Measurements from ENCODE around the gene CELF5.

The CELF5 gene

DNA sequence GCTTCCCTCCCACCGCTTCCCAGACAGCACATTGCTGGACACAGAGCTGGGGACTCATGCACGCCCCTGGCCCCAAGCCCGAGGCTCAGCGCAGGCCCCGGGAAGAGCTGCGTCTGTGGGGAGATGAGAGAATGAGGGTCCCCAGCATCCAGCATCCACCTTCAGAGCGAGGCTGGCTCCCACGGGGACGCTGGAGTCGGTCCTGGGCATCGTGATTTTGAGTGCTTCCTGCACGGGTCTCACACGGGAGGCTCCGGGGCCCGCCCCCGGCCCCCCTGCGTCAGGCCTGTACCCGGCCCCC is 34.0 kb upstream of the CELF5 start:
- Histone ChIP-seq H3K9me3 (ENCODE audit: control insufficient read depth, insufficient read depth, low read depth, low read length) (no peaks in the 10 kb centered on the region), H3K4me3 (ENCODE audit: low read depth, low read length) (no peak overlapping the region), H3K27ac (ENCODE audit: extremely low read depth, low read depth, low read length) (no peak overlapping the region), H3K36me3 (ENCODE audit: control insufficient read depth in 2 of 2, insufficient read depth in 1 of 2, low read length in 2 of 2) (peaks cover 0 to 48% of the 10 kb centered on the region in 2 experiments; a peak in 2 of 3 replicates), H3K4me1 (ENCODE audit: control insufficient read depth, insufficient read depth, low read length) (peaks cover 5% of the 10 kb centered on the region)
- POLR2A ChIA-PET, result no interaction called here
- no peak for TF ChIP-seq KLF9 (tag by site-specific recombination; IDR thresholded peaks at IDR 0.05; ENCODE audit: low read depth)
- TF ChIP-seq ZNF791 (tag by site-specific recombination; IDR thresholded peaks at IDR 0.05), result no peak
- no peak for TF ChIP-seq ZNF426 (tag by site-specific recombination; IDR thresholded peaks at IDR 0.05)
- no peak for TF ChIP-seq ZNF560 (tag by site-specific recombination; IDR thresholded peaks at IDR 0.05; ENCODE audit: borderline replicate concordance)
- no peak for TF ChIP-seq KLF1 (tag by site-specific recombination; IDR thresholded peaks at IDR 0.05)
- TF ChIP-seq, protein P1, sequence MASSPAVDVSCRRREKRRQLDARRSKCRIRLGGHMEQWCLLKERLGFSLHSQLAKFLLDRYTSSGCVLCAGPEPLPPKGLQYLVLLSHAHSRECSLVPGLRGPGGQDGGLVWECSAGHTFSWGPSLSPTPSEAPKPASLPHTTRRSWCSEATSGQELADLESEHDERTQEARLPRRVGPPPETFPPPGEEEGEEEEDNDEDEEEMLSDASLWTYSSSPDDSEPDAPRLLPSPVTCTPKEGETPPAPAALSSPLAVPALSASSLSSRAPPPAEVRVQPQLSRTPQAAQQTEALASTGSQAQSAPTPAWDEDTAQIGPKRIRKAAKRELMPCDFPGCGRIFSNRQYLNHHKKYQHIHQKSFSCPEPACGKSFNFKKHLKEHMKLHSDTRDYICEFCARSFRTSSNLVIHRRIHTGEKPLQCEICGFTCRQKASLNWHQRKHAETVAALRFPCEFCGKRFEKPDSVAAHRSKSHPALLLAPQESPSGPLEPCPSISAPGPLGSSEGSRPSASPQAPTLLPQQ (tag by site-specific recombination; IDR thresholded peaks at IDR 0.05), result no peak
- TF ChIP-seq YY1 (tag by site-specific recombination; IDR thresholded peaks at IDR 0.05), result no peak
- no peak for TF ChIP-seq TCF7L2 (IDR thresholded peaks at IDR 0.05; ENCODE audit: borderline replicate concordance, low read depth, low read length)
- no peak for TF ChIP-seq ZFP3 (tag by site-specific recombination; IDR thresholded peaks at IDR 0.05; ENCODE audit: low read depth)
- no peak for TF ChIP-seq TRIM28 (IDR thresholded peaks at IDR 0.05; ENCODE audit: borderline replicate concordance, low read length)
- no peak for TF ChIP-seq ZNF221 (tag by site-specific recombination; IDR thresholded peaks at IDR 0.05; ENCODE audit: borderline replicate concordance)
- no peak for TF ChIP-seq ZNF341 (tag by site-specific recombination; IDR thresholded peaks at IDR 0.05; ENCODE audit: low read depth)
- no peak for TF ChIP-seq ZNF311 (tag by site-specific recombination; IDR thresholded peaks at IDR 0.05; ENCODE audit: borderline replicate concordance)
- TF ChIP-seq ZNF621 (tag by site-specific recombination; IDR thresholded peaks at IDR 0.05), result no peak
- no peak for TF ChIP-seq ZNF423 (tag by site-specific recombination; IDR thresholded peaks at IDR 0.05)
- TF ChIP-seq ZNF433 (tag by site-specific recombination; IDR thresholded peaks at IDR 0.05; ENCODE audit: low read depth), result no peak
- TF ChIP-seq, protein P2, sequence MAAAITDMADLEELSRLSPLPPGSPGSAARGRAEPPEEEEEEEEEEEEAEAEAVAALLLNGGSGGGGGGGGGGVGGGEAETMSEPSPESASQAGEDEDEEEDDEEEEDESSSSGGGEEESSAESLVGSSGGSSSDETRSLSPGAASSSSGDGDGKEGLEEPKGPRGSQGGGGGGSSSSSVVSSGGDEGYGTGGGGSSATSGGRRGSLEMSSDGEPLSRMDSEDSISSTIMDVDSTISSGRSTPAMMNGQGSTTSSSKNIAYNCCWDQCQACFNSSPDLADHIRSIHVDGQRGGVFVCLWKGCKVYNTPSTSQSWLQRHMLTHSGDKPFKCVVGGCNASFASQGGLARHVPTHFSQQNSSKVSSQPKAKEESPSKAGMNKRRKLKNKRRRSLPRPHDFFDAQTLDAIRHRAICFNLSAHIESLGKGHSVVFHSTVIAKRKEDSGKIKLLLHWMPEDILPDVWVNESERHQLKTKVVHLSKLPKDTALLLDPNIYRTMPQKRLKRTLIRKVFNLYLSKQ (tag by site-specific recombination; IDR thresholded peaks at IDR 0.05; ENCODE audit: borderline replicate concordance), result no peak
- CTCF ChIA-PET, result interaction anchor here (0.6 kb wide), 1 partner anchor 228 kb away, joined by 3 read pairs; no protein-coding TSS in a partner anchor

DNA sequence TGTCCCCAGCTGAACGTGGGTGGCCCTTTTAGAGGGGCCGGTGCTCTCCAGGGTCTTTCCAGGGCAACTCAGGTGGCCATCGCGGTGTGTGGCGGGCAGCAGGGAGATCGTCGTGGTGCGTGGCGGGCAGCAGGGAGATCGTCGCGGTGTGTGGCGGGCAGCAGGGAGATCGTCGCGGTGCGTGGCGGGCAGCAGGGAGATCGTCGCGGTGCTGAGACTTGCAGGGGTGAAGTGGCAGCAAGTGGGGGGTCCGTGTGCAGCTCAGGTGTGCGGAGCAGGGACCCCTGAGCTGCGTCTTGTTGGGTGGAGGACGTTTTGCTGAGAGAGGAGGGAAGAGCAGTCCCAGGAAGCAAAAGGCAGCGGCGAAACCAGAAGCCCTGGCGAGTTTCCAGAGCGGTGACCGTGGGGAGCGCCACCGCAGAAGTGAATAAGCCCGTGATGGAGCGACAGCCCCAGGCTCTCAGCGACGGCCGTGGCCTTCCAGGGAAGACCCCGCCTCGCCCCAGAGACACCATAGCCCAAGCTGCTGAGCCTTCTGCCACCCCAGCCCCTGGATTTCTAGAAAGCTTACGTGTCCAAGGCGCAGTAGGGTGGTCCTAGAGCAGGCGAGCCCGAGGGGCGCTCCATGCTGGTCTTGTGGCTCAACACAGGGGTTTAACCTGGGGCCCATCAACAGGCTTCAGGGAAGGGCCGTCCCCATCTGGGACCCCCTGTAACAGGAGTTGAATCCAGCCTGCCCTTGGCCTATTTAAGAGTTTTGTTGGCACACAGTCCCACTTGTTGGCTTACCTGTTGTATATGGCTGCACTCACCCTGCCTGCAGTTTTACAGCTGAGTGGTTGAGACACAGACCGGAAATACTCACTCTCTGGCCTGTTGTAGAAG is 33.3 kb upstream of the CELF5 start:
- peaks cover 5% of the 10 kb centered on the region for H3K4me1 ChIP-seq (ENCODE audit: control insufficient read depth, insufficient read depth, low read length)
- H3K9me3 ChIP-seq (ENCODE audit: control insufficient read depth, insufficient read depth, low read depth, low read length), result no peaks in the 10 kb centered on the region
- ChIA-PET POLR2A (no interaction called here), CTCF (interaction anchor here (0.6 kb wide), 1 partner anchor 229 kb away, joined by 3 read pairs; no protein-coding TSS in a partner anchor)
- H3K4me3 ChIP-seq (ENCODE audit: low read depth, low read length), result no peak overlapping the region
- H3K27ac ChIP-seq (ENCODE audit: extremely low read depth, low read depth, low read length), result no peak overlapping the region
- TF ChIP-seq SETDB1 (IDR thresholded peaks at IDR 0.05; ENCODE audit: insufficient read length, low read length) (no peak), ZNF830 (tag by site-specific recombination; IDR thresholded peaks at IDR 0.05; ENCODE audit: low read depth) (no peak), ZNF138 (tag by site-specific recombination; IDR thresholded peaks at IDR 0.05; ENCODE audit: borderline replicate concordance) (no peak), ZFP37 (tag by site-specific recombination; IDR thresholded peaks at IDR 0.05) (no peak), ZNF354C (tag by site-specific recombination; IDR thresholded peaks at IDR 0.05; ENCODE audit: borderline replicate concordance, low read depth) (no peak), EGR2 (tag by site-specific recombination; IDR thresholded peaks at IDR 0.05; ENCODE audit: low read depth) (no peak), SCRT2 (tag by site-specific recombination; IDR thresholded peaks at IDR 0.05) (peak; percentile 97), OSR2 (tag by site-specific recombination; IDR thresholded peaks at IDR 0.05) (0 out of 2 replicates have a peak, but pooled peaks have one; percentile 40), ZNF266 (tag by site-specific recombination; IDR thresholded peaks at IDR 0.05; ENCODE audit: low read depth) (no peak), ZNF311 (tag by site-specific recombination; IDR thresholded peaks at IDR 0.05; ENCODE audit: borderline replicate concordance) (no peak), SCRT1 (tag by site-specific recombination; IDR thresholded peaks at IDR 0.05; ENCODE audit: borderline replicate concordance) (0 out of 2 replicates have a peak, but pooled peaks have one; percentile 47), ZEB2 (tag by site-specific recombination; IDR thresholded peaks at IDR 0.05) (no peak)
- TF ChIP-seq, protein P3, sequence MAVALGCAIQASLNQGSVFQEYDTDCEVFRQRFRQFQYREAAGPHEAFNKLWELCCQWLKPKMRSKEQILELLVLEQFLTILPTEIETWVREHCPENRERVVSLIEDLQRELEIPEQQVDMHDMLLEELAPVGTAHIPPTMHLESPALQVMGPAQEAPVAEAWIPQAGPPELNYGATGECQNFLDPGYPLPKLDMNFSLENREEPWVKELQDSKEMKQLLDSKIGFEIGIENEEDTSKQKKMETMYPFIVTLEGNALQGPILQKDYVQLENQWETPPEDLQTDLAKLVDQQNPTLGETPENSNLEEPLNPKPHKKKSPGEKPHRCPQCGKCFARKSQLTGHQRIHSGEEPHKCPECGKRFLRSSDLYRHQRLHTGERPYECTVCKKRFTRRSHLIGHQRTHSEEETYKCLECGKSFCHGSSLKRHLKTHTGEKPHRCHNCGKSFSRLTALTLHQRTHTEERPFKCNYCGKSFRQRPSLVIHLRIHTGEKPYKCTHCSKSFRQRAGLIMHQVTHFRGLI (tag by site-specific recombination; IDR thresholded peaks at IDR 0.05), result no peak
- H3K36me3 ChIP-seq (ENCODE audit: control insufficient read depth in 2 of 2, insufficient read depth in 1 of 2, low read length in 2 of 2), result peaks cover 0 to 54% of the 10 kb centered on the region in 2 experiments; a peak in 2 of 3 replicates
